GM12864 (cell line): Measurements from ENCODE around the gene OR2H2.
A peak's percentile ranks its signal among the peaks of the same experiment; 100 is the strongest.

ENCODE experiments used
- DNase-seq: peaks from one replicate; pipeline ENCODE4 v3.0.0-alpha.2; 2011; ENCODE audit warnings: low read depth
- H3K4me3 ChIP-seq: 2 replicates; pipeline ENCODE4 v1.5.1; 2011; ENCODE audit warnings: mild to moderate bottlenecking, low read depth, low read length, control low read depth
- TF ChIP-seq, protein P1 (sequence below): IDR thresholded peaks from 2 replicates; pipeline ENCODE4 v1.5.1; 2011; ENCODE audit warnings: low read depth, mild to moderate bottlenecking, moderate library complexity, low read length, control low read depth, inconsistent platforms; ENCODE audit errors: missing control alignments

The OR2H2 gene

GRCh38 chr6:29564875-29565274, 20.0 kb upstream of the OR2H2 start:
- DNase-seq: no peak
- TF ChIP-seq, protein P1, sequence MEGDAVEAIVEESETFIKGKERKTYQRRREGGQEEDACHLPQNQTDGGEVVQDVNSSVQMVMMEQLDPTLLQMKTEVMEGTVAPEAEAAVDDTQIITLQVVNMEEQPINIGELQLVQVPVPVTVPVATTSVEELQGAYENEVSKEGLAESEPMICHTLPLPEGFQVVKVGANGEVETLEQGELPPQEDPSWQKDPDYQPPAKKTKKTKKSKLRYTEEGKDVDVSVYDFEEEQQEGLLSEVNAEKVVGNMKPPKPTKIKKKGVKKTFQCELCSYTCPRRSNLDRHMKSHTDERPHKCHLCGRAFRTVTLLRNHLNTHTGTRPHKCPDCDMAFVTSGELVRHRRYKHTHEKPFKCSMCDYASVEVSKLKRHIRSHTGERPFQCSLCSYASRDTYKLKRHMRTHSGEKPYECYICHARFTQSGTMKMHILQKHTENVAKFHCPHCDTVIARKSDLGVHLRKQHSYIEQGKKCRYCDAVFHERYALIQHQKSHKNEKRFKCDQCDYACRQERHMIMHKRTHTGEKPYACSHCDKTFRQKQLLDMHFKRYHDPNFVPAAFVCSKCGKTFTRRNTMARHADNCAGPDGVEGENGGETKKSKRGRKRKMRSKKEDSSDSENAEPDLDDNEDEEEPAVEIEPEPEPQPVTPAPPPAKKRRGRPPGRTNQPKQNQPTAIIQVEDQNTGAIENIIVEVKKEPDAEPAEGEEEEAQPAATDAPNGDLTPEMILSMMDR: no peak
- H3K4me3 ChIP-seq: no peak overlapping the region

- TF ChIP-seq, protein P1: no peak
- no peak for DNase-seq
- no peak overlapping the region for H3K4me3 ChIP-seq
These were observed 18.1 kb upstream of the OR2H2 start for GRCh38 chr6:29566856-29567255.

DNA sequence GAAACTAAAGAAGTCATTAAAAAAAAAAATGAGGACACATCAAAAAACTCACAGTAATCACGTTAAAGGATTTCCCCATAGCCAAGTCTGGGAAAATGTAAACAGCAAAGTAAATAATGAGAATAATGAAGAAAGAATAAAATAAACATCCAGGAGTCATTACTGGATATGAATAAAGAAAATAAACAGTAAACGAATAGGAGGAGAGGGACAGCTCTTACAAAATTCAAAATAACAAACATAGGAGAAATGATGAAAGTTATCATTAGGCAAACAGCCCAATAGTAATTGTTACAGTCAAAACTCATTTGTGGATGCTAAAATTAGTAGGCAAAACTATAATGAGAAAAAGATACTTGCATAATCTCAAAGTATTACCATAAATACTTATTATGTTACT, 17.4 kb upstream of the OR2H2 start:
- DNase-seq: no peak
- TF ChIP-seq, protein P1: no peak
- no peak overlapping the region for H3K4me3 ChIP-seq

DNA sequence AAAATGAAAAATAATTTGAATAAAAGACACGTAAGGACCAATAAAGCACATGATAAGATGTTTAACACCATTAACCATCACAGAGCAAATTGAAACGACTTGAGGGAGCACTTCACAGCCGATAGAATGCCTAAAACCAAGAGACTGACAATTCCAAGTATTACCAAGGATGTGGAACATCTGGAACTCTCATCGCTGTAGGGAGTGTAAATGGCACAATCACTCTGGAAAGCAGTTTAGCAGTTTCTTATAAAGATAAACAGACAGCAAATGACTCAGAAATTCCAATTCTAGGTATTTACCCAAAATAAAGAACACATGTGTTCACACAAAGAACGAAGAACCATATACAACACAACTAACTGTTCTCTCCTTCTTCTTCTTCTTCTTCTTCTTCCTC, 16.9 kb upstream of the OR2H2 start:
- DNase-seq: no peak
- TF ChIP-seq, protein P1: no peak
- H3K4me3 ChIP-seq: no peak overlapping the region

- no peak for DNase-seq
- TF ChIP-seq, protein P1: no peak
- H3K4me3 ChIP-seq: no peak overlapping the region
These were observed 8.9 kb upstream of the OR2H2 start for GRCh38 chr6:29576056-29576455.

- DNase-seq: no peak
- no peak overlapping the region for H3K4me3 ChIP-seq
- TF ChIP-seq, protein P1: no peak
These were observed 7.4 kb upstream of the OR2H2 start for GRCh38 chr6:29577544-29577943.

DNA sequence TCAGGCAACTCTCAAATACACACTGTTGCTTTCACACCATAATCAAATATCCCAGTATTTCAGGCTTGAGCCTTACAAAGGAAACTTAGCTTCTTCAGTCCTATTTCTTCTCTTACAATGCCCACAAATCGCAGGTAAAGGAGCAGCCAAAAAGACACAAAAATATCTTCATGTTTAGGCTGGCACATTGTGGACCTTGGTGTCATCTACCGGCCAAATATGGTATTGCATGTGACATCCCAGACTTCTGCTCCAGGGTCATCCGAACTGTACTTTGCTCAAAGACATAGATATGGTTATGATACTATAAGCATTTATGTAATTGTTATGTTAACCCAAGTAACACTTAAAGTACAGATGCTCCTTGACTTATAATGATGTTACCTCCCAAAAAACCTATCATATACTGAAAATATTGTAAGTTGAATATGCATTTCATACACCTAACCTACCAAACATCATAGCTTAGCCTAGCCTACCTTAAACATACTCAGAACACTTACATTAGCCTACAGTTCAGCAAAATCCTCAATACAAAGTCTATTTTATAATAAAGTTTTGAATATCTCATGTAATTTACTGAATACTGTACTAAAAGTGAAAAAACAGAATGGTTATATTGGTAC, 4.6 kb downstream of the OR2H2 start:
- H3K4me3 ChIP-seq: no peak overlapping the region
- TF ChIP-seq, protein P1: peak; percentile 97
- DNase-seq: no peak
